ENCODE measurements around the gene CTSO. TPM values are rescaled to one million over a fixed set of nuclear protein-coding genes. Genes with fewer than 3 reads are reported as not detected.

The CTSO gene
- total and polyA plus RNA-seq, 4 donors, result 8.0 to 58.3 (median 15.2) TPM

DNA sequence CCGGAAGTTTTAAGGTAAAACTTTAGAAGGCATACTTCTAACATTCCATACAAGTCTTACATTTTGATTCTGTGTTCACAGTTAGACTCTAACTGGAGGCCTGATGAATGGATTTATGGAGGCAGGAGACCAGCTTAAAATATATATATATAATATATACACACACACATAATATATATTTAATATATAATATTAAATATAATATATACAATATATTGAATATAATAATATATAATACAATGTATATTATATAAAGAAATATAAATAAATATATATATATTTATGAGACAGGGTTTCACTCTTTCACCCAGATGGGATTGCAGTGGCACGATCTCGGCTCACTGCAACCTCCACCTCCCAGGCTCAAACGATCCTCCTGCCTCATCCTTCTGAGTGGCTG lies 7.9 kb upstream of the CTSO start:
- no peak for TF ChIP-seq CTCF (IDR thresholded peaks at IDR 0.05; ENCODE audit: control extremely low read depth, extremely low read depth)
- no peaks in the 10 kb centered on the region for H3K27me3 ChIP-seq (ENCODE audit: control insufficient read depth in 3 of 3, insufficient read depth in 3 of 3, low read length in 2 of 3)
- 91 to 94% methylated on average over 4 of the region's 4 CpGs for WGBS, 2 donors

GRCh38 chr4:155960522-155960921 lies 6.9 kb upstream of the CTSO start:
- 69 to 70% methylated on average over 5 of the region's 5 CpGs for WGBS, 2 donors
- ATAC-seq (ENCODE audit: insufficient read depth, low FRiP score), result no peak

More for the DNA sequence above, 7.9 kb upstream of the CTSO start:
- Histone ChIP-seq H3K9me3 (ENCODE audit: control insufficient read depth in 4 of 4, insufficient read depth in 3 of 4, low read length in 3 of 4) (no peaks in the 10 kb centered on the region), H3K27ac (ENCODE audit: low read depth in 1 of 2, low read length in 1 of 2) (no peak overlapping the region), H3K4me3 (no peak overlapping the region), H3K9ac (ENCODE audit: insufficient read depth in 1 of 2, low read length in 2 of 2) (no peak overlapping the region), H3K36me3 (ENCODE audit: control insufficient read depth in 4 of 4, insufficient read depth in 4 of 4, low read length in 4 of 4) (no peaks in the 10 kb centered on the region), H3K4me1 (ENCODE audit: control insufficient read depth in 5 of 5, insufficient read depth in 5 of 5, low read length in 5 of 5) (peaks cover 0 to 3% (median 0%) of the 10 kb centered on the region in 5 donors)
- ATAC-seq (ENCODE audit: insufficient read depth, low FRiP score) (no peak), DNase-seq (no peak)

GRCh38 chr4:155959417-155959816 lies 5.8 kb upstream of the CTSO start:
- TF ChIP-seq CTCF (IDR thresholded peaks at IDR 0.05; ENCODE audit: control extremely low read depth, extremely low read depth), result no peak
- DNase-seq (no peak), ATAC-seq (ENCODE audit: insufficient read depth, low FRiP score) (no peak)
- Histone ChIP-seq H3K9me3 (ENCODE audit: control insufficient read depth in 4 of 4, insufficient read depth in 3 of 4, low read length in 3 of 4) (no peaks in the 10 kb centered on the region), H3K4me1 (ENCODE audit: control insufficient read depth in 5 of 5, insufficient read depth in 5 of 5, low read length in 5 of 5) (peaks cover 0 to 2% (median 0%) of the 10 kb centered on the region in 5 donors), H3K27ac (ENCODE audit: low read depth in 1 of 2, low read length in 1 of 2) (no peak overlapping the region), H3K36me3 (ENCODE audit: control insufficient read depth in 4 of 4, insufficient read depth in 4 of 4, low read length in 4 of 4) (no peaks in the 10 kb centered on the region), H3K27me3 (ENCODE audit: control insufficient read depth in 3 of 3, insufficient read depth in 3 of 3, low read length in 2 of 3) (no peaks in the 10 kb centered on the region), H3K9ac (ENCODE audit: insufficient read depth in 1 of 2, low read length in 2 of 2) (no peak overlapping the region), H3K4me3 (no peak overlapping the region)
- 87 to 96% methylated on average over 4 of the region's 4 CpGs for WGBS, 2 donors

More at GRCh38 chr4:155960522-155960921, 6.9 kb upstream of the CTSO start:
- Histone ChIP-seq H3K9ac (ENCODE audit: insufficient read depth in 1 of 2, low read length in 2 of 2) (no peak overlapping the region), H3K27me3 (ENCODE audit: control insufficient read depth in 3 of 3, insufficient read depth in 3 of 3, low read length in 2 of 3) (no peaks in the 10 kb centered on the region), H3K36me3 (ENCODE audit: control insufficient read depth in 4 of 4, insufficient read depth in 4 of 4, low read length in 4 of 4) (no peaks in the 10 kb centered on the region), H3K4me1 (ENCODE audit: control insufficient read depth in 5 of 5, insufficient read depth in 5 of 5, low read length in 5 of 5) (peaks cover 0 to 3% (median 0%) of the 10 kb centered on the region in 5 donors), H3K4me3 (no peak overlapping the region), H3K27ac (ENCODE audit: low read depth in 1 of 2, low read length in 1 of 2) (no peak overlapping the region), H3K9me3 (ENCODE audit: control insufficient read depth in 4 of 4, insufficient read depth in 3 of 4, low read length in 3 of 4) (no peaks in the 10 kb centered on the region)
- no peak for TF ChIP-seq CTCF (IDR thresholded peaks at IDR 0.05; ENCODE audit: control extremely low read depth, extremely low read depth)
- no peak for DNase-seq

DNA sequence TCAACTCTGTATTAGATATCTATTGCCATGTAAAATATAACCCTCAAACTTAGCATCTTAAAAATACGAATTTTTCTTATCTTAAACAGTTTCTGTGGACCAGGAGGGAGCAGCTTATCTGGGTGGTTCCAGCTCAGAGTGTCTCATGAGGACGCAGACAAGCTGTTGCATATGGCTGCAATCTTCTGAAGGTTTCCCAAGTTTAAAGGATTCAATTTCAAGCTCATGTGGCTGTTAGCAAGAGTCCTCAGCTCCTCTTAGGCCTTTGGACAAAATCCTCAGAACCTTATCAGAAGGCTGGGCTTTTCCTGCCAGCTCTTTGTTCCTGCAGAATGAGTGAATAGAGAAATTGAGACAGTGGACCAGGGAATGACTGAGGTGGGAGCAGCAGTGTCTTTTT lies 2.8 kb upstream of the CTSO start:
- no peaks in the 10 kb centered on the region for H3K9me3 ChIP-seq (ENCODE audit: control insufficient read depth in 4 of 4, insufficient read depth in 3 of 4, low read length in 3 of 4)
- no peak overlapping the region for H3K27ac ChIP-seq (ENCODE audit: low read depth in 1 of 2, low read length in 1 of 2)
- no peaks in the 10 kb centered on the region for H3K27me3 ChIP-seq (ENCODE audit: control insufficient read depth in 3 of 3, insufficient read depth in 3 of 3, low read length in 2 of 3)
- DNase-seq (peak in 1 of 3 donors; percentile 28), ATAC-seq (ENCODE audit: insufficient read depth, low FRiP score) (no peak)
- peaks cover 0 to 3% (median 0%) of the 10 kb centered on the region in 5 donors for H3K4me1 ChIP-seq (ENCODE audit: control insufficient read depth in 5 of 5, insufficient read depth in 5 of 5, low read length in 5 of 5)
- WGBS, 2 donors, result 84 to 93% methylated on average over 2 of the region's 2 CpGs
- no peak overlapping the region for H3K4me3 ChIP-seq
- TF ChIP-seq CTCF (IDR thresholded peaks at IDR 0.05; ENCODE audit: control extremely low read depth, extremely low read depth), result no peak
- no peaks in the 10 kb centered on the region for H3K36me3 ChIP-seq (ENCODE audit: control insufficient read depth in 4 of 4, insufficient read depth in 4 of 4, low read length in 4 of 4)
- no peak overlapping the region for H3K9ac ChIP-seq (ENCODE audit: insufficient read depth in 1 of 2, low read length in 2 of 2)

Measured in lung (tissue), 12 donors.